Adrenal gland (tissue), 5 donors: Measurements from ENCODE around the gene APOL2.

ENCODE experiments used
- CTCF ChIP-seq, 6 experiments: fragments of 450-650 bp in 4 of 6; fragments of 200-600 bp in 2 of 6; sonication (generic) in 1 of 6; IDR thresholded peaks; 1 replicate in 5 of 6; 2 replicates in 1 of 6; pipeline versions ENCODE4 v1.5.1 to v1.8.0; 2016 to 2021; ENCODE audit warnings: antibody characterized with exemption in 6 of 6, mild to moderate bottlenecking in 2 of 6, moderate library complexity in 1 of 6
- POLR2A ChIP-seq, 2 donors: fragments of 450-650 bp; IDR thresholded peaks; one replicate each; pipeline ENCODE4 v1.6.1; 2017; ENCODE audit warnings: antibody characterized with exemption in 2 of 2, mild to moderate bottlenecking in 2 of 2, moderate library complexity in 1 of 2
- donor health status: DM: no; HTN: no; CAD: no.

- TF ChIP-seq CTCF (IDR thresholded peaks at IDR 0.05) (no peak), POLR2A (IDR thresholded peaks at IDR 0.05) (no peak)
Observed at GRCh38 chr22:36211237-36211861, 28.0 kb downstream of the APOL2 start.
